GM19463 (cell line): Measurements from ENCODE around the gene GALNT1.

ENCODE experiments used
- ATAC-seq: cut with Tn5 transposase; IDR thresholded peaks from one replicate; pipeline ENCODE4 v1.9.1; 2021; ENCODE audit warnings: mild to moderate bottlenecking, moderate library complexity; ENCODE audit not compliant: unreplicated experiment

GALNT1 gene

GRCh38 chr18:35711227-35711626 is 129.7 kb downstream of the GALNT1 start:
- no peak for ATAC-seq

DNA sequence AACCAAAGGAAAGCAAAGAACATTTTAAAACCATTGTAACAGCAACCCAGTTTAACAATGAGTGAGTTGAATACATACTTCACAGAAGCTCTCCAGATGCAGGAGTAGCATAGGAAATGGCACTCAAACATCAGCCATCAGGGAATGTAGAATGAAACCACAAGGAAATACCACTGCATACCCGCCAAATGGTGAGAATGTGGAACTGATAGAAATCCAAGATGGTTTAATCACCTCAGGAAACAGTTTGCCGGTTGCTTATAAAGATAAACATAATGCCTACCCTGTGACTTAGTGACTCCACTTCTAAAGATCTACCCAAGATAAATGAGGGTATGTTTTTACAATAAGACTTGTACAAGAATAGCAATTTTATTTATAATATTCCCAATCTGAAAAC is 132.0 kb downstream of the GALNT1 start:
- no peak for ATAC-seq

GRCh38 chr18:35714539-35714938 is 133.0 kb downstream of the GALNT1 start:
- ATAC-seq, result no peak

- ATAC-seq, result no peak
These were observed 133.6 kb downstream of the GALNT1 start for GRCh38 chr18:35715139-35715538.

GRCh38 chr18:35716169-35716831 is 134.8 kb downstream of the GALNT1 start:
- no peak for ATAC-seq

DNA sequence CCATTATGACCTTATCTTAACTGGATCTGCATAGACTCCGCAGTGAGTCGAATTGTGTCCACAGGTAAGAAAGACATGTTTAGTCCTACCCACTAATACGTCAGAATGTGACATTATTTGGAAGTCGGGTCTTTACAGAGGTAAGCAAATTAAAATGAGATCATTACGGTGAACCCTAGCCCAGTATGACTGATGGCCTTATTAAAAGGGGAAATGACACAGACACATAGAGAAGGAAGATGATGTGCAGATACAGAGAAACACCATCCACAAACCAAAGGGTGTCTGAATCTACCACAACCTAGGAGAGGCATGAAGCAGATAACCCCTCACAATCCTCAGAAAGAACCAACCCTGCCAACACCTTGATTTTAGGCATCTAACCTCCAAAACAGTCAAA is 135.6 kb downstream of the GALNT1 start:
- no peak for ATAC-seq

DNA sequence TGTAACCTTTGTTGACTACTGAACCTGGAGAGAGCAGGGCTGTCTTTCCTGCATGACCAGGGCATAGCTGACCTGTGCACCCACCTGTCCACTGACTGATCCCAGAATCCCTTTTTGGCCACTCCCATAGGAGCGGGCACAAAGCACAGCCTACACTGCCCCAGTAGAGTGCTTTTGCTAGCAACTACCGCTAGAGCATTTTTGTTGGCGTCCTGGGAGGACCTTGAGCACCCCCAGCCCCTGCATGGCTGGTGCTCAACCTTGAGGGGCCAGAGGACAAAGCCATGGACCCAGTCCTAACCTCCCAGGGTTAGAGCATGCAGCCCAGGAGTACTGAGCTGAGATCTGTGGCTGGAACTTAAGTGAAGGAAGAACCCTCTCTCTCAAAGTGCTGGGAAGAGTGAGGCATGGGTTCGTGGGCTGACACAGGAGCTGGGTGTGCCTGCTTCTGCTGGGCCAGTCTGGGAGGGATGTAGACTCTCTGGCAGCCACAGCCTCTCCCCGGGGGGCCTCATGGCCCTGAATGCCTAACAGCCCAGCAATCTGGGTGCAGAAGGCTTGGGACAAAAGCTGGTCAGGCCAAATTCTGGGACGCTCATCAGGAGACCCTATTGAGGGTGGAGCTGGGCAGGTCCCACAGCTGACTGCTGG is 140.0 kb downstream of the GALNT1 start:
- no peak for ATAC-seq

- ATAC-seq, result no peak
These were observed 147.1 kb downstream of the GALNT1 start for GRCh38 chr18:35728676-35729075.

DNA sequence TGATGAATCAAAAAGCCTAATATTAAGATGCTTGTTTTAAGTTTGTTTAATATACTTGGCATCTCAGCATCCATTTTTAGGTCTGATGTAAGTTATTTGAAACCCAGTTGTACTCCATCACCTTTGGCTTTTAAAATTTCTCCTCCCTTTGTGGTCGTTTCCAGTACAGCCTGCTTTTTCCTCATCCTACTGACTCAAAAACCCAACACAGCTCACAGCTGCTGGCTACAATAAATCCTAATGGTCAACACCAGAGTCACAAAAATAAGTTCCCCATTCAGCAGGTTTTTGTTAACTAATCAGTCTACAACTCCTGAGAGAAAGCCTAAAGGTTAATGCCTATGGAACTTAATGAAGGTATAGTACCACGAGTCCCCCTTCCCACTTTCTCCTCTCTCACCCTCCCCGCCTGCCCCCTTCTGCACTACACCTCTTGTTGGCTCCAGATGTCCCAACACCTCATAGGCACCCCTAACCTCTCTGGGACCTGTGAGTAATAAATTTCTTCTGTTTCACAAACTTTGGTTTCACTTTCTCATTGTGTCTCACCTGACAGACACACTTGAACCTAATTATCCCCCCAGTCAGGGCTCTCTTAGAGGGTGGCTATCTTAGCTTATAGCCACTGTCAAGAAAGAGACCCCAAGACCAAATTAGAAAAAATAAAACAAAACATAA is 148.6 kb downstream of the GALNT1 start:
- no peak for ATAC-seq

DNA sequence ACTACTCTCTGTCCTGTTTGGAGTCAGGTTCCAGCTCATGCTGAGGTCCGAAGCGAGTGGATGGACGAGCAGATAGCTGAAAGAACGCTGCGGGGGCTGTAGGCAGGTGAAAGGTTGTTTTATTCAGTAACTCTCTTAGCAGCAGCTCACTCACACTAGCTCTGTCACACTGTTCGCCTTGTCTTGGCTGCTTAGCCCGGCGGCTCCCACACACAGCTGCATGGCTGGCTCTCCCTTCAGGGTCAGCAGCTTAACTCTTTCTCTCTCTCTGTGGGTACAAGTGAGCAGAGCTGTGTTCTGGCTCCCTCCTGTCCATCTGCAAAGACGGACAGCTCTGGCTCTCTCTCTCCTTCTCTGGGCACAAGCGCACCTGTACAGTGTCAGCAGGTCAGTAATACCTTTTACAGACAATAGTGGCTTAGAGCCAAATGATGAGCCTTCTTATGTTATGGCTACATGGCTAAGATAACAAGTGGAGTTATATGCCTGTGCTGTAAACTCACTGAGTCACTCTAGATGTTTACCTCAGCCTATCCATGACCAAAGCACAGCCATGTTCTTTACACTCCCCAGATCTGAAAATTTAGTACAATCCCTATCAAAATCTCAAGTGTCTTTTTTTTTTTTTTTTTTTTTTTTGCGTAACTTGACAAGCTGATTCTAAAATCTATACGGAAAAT is 149.3 kb downstream of the GALNT1 start:
- ATAC-seq, result no peak

DNA sequence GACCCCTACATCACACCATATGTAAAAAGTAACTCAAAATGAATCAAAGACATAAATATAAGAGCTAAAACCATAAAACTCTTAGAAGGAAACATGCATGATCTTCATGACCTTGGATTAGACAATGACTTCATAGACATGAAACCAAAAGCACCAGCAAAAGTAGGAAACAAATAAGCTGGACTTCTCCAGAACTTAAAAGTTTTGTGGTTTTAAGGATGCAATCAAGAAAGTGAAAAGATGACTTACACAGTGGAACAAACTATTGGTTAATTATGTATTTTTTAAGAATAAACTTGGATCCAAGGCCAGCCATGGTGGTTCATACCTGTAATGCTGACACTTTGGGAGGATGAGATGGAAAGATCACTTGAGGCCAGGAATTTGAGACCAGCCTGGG is 150.2 kb downstream of the GALNT1 start:
- ATAC-seq, result no peak

DNA sequence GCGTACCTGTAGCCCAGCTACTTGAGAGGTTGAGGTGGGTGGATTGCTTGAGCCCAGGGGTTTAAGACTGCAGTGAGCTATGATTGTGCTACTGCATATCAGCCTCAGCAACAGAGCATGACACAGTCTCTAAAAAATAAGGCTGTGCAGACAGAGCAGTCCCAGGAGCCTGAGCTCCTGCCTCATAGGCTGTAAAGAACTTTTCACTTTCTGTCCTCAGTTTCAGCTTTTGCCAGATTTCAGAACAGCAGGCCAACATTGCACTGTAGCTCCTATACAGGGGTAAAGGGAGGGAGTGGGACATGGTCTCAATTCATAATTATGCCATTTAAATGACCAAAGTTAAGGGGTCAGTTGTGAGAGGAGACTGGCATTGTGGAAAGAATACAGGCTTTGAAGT is 150.6 kb downstream of the GALNT1 start:
- ATAC-seq, result no peak

DNA sequence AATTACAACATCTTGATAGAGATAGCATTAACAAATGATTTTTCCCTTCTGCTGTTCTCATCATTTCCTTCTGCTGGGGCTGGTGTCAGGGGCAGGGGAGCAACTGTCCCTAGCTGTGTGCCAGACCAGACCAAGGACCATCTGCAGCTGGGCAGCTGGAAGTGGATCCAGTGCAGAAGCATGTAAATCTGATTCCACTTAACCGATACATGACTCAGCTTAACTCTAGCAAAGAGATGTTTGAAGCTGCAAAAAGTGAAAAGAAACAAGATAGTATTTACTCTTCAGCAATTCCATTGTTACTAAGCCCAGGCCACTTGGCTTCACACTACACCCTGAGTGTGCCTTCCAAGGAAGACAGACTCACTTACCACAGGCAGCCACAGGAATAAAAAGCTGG is 151.1 kb downstream of the GALNT1 start:
- ATAC-seq, result no peak

GRCh38 chr18:35733408-35733807 is 151.9 kb downstream of the GALNT1 start:
- ATAC-seq, result no peak

- no peak for ATAC-seq
These were observed 155.2 kb downstream of the GALNT1 start for GRCh38 chr18:35736696-35737095.

DNA sequence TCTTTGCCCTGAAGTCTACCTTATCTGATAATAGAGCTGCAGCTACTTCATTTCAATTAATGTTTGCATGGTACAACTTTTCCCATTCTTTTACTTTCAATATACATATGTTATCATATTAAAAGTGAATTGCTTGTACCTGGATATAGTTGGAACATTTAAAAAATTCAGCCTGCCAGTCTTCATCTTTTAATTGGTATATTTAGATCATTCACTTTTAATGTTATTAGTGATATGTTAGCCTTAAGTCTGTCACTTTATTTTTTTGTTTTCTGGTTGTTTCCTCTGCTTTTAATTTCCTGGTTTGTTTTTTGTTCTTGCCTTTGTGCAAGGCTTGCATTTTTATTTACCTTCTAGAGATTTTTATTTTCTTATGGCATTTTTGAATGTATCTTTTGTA is 158.2 kb downstream of the GALNT1 start:
- no peak for ATAC-seq

- no peak for ATAC-seq
These were observed 159.1 kb downstream of the GALNT1 start for GRCh38 chr18:35740656-35741055.

GRCh38 chr18:35743916-35744315 is 162.4 kb downstream of the GALNT1 start:
- ATAC-seq, result no peak

GRCh38 chr18:35745814-35746213 is 164.3 kb downstream of the GALNT1 start:
- ATAC-seq, result no peak

GRCh38 chr18:35746826-35747339 is 165.3 kb downstream of the GALNT1 start:
- ATAC-seq, result no peak

GRCh38 chr18:35747894-35748472 is 166.4 kb downstream of the GALNT1 start:
- ATAC-seq, result no peak
